Measurements from ENCODE around the gene PRMT7. TPM values are rescaled to one million over a fixed set of nuclear protein-coding genes. Genes with fewer than 3 reads are reported as not detected.

PRMT7 gene
- total and polyA plus RNA-seq, 2 of the 8 experiments (the other 6 are each of a cell fraction or from before 2014, with no cell fraction given): 48.2 to 49.3 TPM

GRCh38 chr16:68282064-68282452, 28.8 kb upstream of the PRMT7 start:
- Histone ChIP-seq H3K4me1 (replicated peaks in 1 of 4; ENCODE audit: control insufficient read depth in 3 of 4, insufficient read depth in 4 of 4, low read length in 3 of 4) (no peaks in the 10 kb centered on the region), H2AK5ac (ENCODE audit: low read depth, low read length) (no peak overlapping the region), H3K9ac (replicated peaks in 1 of 4; ENCODE audit: extremely low read depth in 1 of 4, low read depth in 3 of 4, low read length in 3 of 4) (no peak overlapping the region), H2BK20ac (ENCODE audit: low read length) (no peak overlapping the region), H4K20me1 (replicated peaks in 1 of 2; ENCODE audit: control insufficient read depth in 1 of 2, insufficient read depth in 2 of 2, low read length in 2 of 2) (peaks cover 2 to 13% of the 10 kb centered on the region in 2 experiments), H3K56ac (replicated peaks; ENCODE audit: insufficient read length, low read depth, low read length) (no peak overlapping the region), H3K79me2 (ENCODE audit: control insufficient read depth in 1 of 2, insufficient read depth in 2 of 2, low read length in 2 of 2) (no peaks in the 10 kb centered on the region), H3K27ac (ENCODE audit: low read depth, low read length) (no peak overlapping the region), H3K79me1 (ENCODE audit: low read depth, low read length) (0 out of 2 replicates have a peak, but pooled peaks cover under 1% of the 10 kb centered on the region), H4K5ac (ENCODE audit: insufficient read length, low read depth, low read length) (no peak overlapping the region), H3K4ac (replicated peaks; ENCODE audit: insufficient read length, low read depth, low read length) (no peak overlapping the region), H4K91ac (replicated peaks; ENCODE audit: insufficient read length, low read length) (no peak overlapping the region), H3K23ac (ENCODE audit: insufficient read length) (no peak overlapping the region), H3K9me3 (ENCODE audit: insufficient read depth in 2 of 2, low read depth in 1 of 2, low read length in 1 of 2) (no peaks in the 10 kb centered on the region), H3K14ac (ENCODE audit: insufficient read length) (no peak overlapping the region), H2AFZ (ENCODE audit: low read length) (no peak overlapping the region), H2BK15ac (ENCODE audit: low read length) (no peak overlapping the region), H2BK5ac (ENCODE audit: low read depth, low read length) (no peak overlapping the region), H3K4me3 (ENCODE audit: extremely low read depth in 1 of 4, insufficient read depth in 2 of 4, low read depth in 3 of 4, low read length in 4 of 4) (no peak overlapping the region), H2BK120ac (replicated peaks; ENCODE audit: low read depth, low read length) (no peak overlapping the region), H3K18ac (ENCODE audit: extremely low read depth, low read length) (no peak overlapping the region), H3K4me2 (ENCODE audit: insufficient read depth in 1 of 2, low read depth in 2 of 2, low read length in 2 of 2) (no peak overlapping the region), H3K23me2 (ENCODE audit: low read depth, low read length) (no peaks in the 10 kb centered on the region), H2BK12ac (ENCODE audit: low read depth, low read length) (no peak overlapping the region), H3K36me3 (ENCODE audit: control insufficient read depth in 2 of 4, insufficient read depth in 4 of 4, low read length in 3 of 4) (peaks cover 0 to 3% (median 0%) of the 10 kb centered on the region in 4 experiments; a peak in 2 of 8 replicates), H4K8ac (ENCODE audit: extremely low read depth, insufficient read depth, low read length) (no peak overlapping the region), H3K27me3 (replicated peaks in 1 of 4; ENCODE audit: control insufficient read depth in 3 of 4, extremely low read depth in 1 of 4, insufficient read depth in 3 of 4, low read length in 3 of 4) (no peaks in the 10 kb centered on the region)
- DNase-seq (ENCODE audit: low read depth in 1 of 2, low spot score in 2 of 2) (no peak), FAIRE-seq (no peak)
- ChIA-PET CTCF (ENCODE audit: partially characterized antibody) (interaction anchor here (20.4 kb wide), 1 partner anchor 21 kb away, joined by 233 read pairs; the partner anchor contains the start of gene SLC7A6), POLR2A (ENCODE audit: partially characterized antibody) (interaction anchor here (1.9 to 4.9 kb wide), 2 partner anchors 17 to 29 kb away, joined by 7 to 19 read pairs; partner anchors contain the start of genes PRMT7 and SLC7A6OS)
- WGBS, 2 experiments (ENCODE audit: extremely low coverage in 1 of 2, insufficient coverage in 1 of 2, insufficient read length in 1 of 2, insufficient replicate concordance in 2 of 2, low coverage in 1 of 2, low lambda C conversion rate in 2 of 2, missing lambda C conversion rate in 1 of 2): 93% methylated on average over 4 of the region's 4 CpGs; no CpG with 5 or more reads in 1 of the 2 experiments
- no peak for TF ChIP-seq PHF8 (conservative IDR thresholded peaks at IDR 0.05; ENCODE audit: low read depth, low read length)
- TF ChIP-seq FOSL1 (IDR thresholded peaks at IDR 0.05; ENCODE audit: insufficient read depth, low read depth, low read length): no peak
- TF ChIP-seq ATF2 (IDR thresholded peaks at IDR 0.05; ENCODE audit: low read length): no peak
- no peak for TF ChIP-seq SP1 (IDR thresholded peaks at IDR 0.05; ENCODE audit: low read depth, low read length)
